ENCODE measurements around the gene STK10. TPM values are rescaled to one million over a fixed set of nuclear protein-coding genes. Genes with fewer than 3 reads are reported as not detected.
A peak's percentile ranks its signal among the peaks of the same experiment; 100 is the strongest.

STK10 gene
- total and polyA plus RNA-seq, 4 donors: 17.2 to 65.4 (median 43.6) TPM

- no peak overlapping the region for H3K4me3 ChIP-seq
- ATAC-seq (ENCODE audit: insufficient read depth, low FRiP score): no peak
- H3K27ac ChIP-seq (ENCODE audit: low read depth in 1 of 2, low read length in 1 of 2): no peak overlapping the region
- peaks cover 0 to 8% (median 2%) of the 10 kb centered on the region in 5 donors for H3K4me1 ChIP-seq (ENCODE audit: control insufficient read depth in 5 of 5, insufficient read depth in 5 of 5, low read length in 5 of 5)
- DNase-seq: no peak
- no peaks in the 10 kb centered on the region for H3K27me3 ChIP-seq (ENCODE audit: control insufficient read depth in 3 of 3, insufficient read depth in 3 of 3, low read length in 2 of 3)
- TF ChIP-seq, protein P1, sequence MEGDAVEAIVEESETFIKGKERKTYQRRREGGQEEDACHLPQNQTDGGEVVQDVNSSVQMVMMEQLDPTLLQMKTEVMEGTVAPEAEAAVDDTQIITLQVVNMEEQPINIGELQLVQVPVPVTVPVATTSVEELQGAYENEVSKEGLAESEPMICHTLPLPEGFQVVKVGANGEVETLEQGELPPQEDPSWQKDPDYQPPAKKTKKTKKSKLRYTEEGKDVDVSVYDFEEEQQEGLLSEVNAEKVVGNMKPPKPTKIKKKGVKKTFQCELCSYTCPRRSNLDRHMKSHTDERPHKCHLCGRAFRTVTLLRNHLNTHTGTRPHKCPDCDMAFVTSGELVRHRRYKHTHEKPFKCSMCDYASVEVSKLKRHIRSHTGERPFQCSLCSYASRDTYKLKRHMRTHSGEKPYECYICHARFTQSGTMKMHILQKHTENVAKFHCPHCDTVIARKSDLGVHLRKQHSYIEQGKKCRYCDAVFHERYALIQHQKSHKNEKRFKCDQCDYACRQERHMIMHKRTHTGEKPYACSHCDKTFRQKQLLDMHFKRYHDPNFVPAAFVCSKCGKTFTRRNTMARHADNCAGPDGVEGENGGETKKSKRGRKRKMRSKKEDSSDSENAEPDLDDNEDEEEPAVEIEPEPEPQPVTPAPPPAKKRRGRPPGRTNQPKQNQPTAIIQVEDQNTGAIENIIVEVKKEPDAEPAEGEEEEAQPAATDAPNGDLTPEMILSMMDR (IDR thresholded peaks at IDR 0.05; ENCODE audit: control extremely low read depth, extremely low read depth): no peak
- H3K36me3 ChIP-seq (ENCODE audit: control insufficient read depth in 4 of 4, insufficient read depth in 4 of 4, low read length in 4 of 4): peaks cover 0 to 14% (median 0%) of the 10 kb centered on the region in 4 donors
- no peak overlapping the region for H3K9ac ChIP-seq (ENCODE audit: insufficient read depth in 1 of 2, low read length in 2 of 2)
- H3K9me3 ChIP-seq (ENCODE audit: control insufficient read depth in 4 of 4, insufficient read depth in 3 of 4, low read length in 3 of 4): no peaks in the 10 kb centered on the region
- 95 to 97% methylated on average over 14 of the region's 14 CpGs for WGBS, 2 donors
These were observed 105.8 kb downstream of the STK10 start for GRCh38 chr5:172082180-172082579.

GRCh38 chr5:172079876-172080275 lies 108.1 kb downstream of the STK10 start:
- no peaks in the 10 kb centered on the region for H3K9me3 ChIP-seq (ENCODE audit: control insufficient read depth in 4 of 4, insufficient read depth in 3 of 4, low read length in 3 of 4)
- H3K4me3 ChIP-seq: no peak overlapping the region
- peaks cover 0 to 8% (median 4%) of the 10 kb centered on the region in 5 donors for H3K4me1 ChIP-seq (ENCODE audit: control insufficient read depth in 5 of 5, insufficient read depth in 5 of 5, low read length in 5 of 5)
- no peak for ATAC-seq (ENCODE audit: insufficient read depth, low FRiP score)
- H3K9ac ChIP-seq (ENCODE audit: insufficient read depth in 1 of 2, low read length in 2 of 2): no peak overlapping the region
- no peaks in the 10 kb centered on the region for H3K27me3 ChIP-seq (ENCODE audit: control insufficient read depth in 3 of 3, insufficient read depth in 3 of 3, low read length in 2 of 3)
- H3K36me3 ChIP-seq (ENCODE audit: control insufficient read depth in 4 of 4, insufficient read depth in 4 of 4, low read length in 4 of 4): peaks cover 0 to 18% (median 1%) of the 10 kb centered on the region in 4 donors
- no peak for DNase-seq
- WGBS, 2 donors: 53 to 70% methylated on average over 4 of the region's 4 CpGs
- TF ChIP-seq, protein P1 (IDR thresholded peaks at IDR 0.05; ENCODE audit: control extremely low read depth, extremely low read depth): no peak
- H3K27ac ChIP-seq (ENCODE audit: low read depth in 1 of 2, low read length in 1 of 2): no peak overlapping the region

GRCh38 chr5:172078726-172079345 lies 109.2 kb downstream of the STK10 start:
- peaks cover 0 to 8% (median 4%) of the 10 kb centered on the region in 5 donors for H3K4me1 ChIP-seq (ENCODE audit: control insufficient read depth in 5 of 5, insufficient read depth in 5 of 5, low read length in 5 of 5)
- DNase-seq (peak; percentile 59 to 69 (median 69)), ATAC-seq (ENCODE audit: insufficient read depth, low FRiP score) (peak; percentile 41)
- H3K36me3 ChIP-seq (ENCODE audit: control insufficient read depth in 4 of 4, insufficient read depth in 4 of 4, low read length in 4 of 4): peaks cover 0 to 20% (median 1%) of the 10 kb centered on the region in 4 donors
- H3K27me3 ChIP-seq (ENCODE audit: control insufficient read depth in 3 of 3, insufficient read depth in 3 of 3, low read length in 2 of 3): no peaks in the 10 kb centered on the region
- 27 to 48% methylated on average over 8 of the region's 8 CpGs for WGBS, 2 donors
- H3K4me3 ChIP-seq: no peak overlapping the region
- no peak overlapping the region for H3K9ac ChIP-seq (ENCODE audit: insufficient read depth in 1 of 2, low read length in 2 of 2)
- H3K27ac ChIP-seq (ENCODE audit: low read depth in 1 of 2, low read length in 1 of 2): no peak overlapping the region
- TF ChIP-seq, protein P1 (IDR thresholded peaks at IDR 0.05; ENCODE audit: control extremely low read depth, extremely low read depth): no peak
- no peaks in the 10 kb centered on the region for H3K9me3 ChIP-seq (ENCODE audit: control insufficient read depth in 4 of 4, insufficient read depth in 3 of 4, low read length in 3 of 4)
